AG09309 (cell line): ENCODE results near the gene LYZL2.
"Not testable (repeated sequence)": the region's sequence is repeated elsewhere in the genome, so short reads cannot be mapped to it uniquely, and the experiment has no call there.

Experiments used
- DNase-seq: peaks from one replicate; pipeline ENCODE4 v3.0.0-alpha.2; 2010; ENCODE audit warnings: low read depth
- H3K4me3 ChIP-seq: 2 replicates; pipeline ENCODE4 v1.5.1; 2011; ENCODE audit warnings: mild to moderate bottlenecking, low read depth, low read length, moderate library complexity; ENCODE audit not compliant: control insufficient read depth
- TF ChIP-seq, protein P1 (sequence below): IDR thresholded peaks from 2 replicates; pipeline ENCODE4 v1.5.1; 2011; ENCODE audit warnings: mild to moderate bottlenecking, low read depth, low read length, inconsistent platforms; ENCODE audit not compliant: insufficient read depth, control insufficient read depth; ENCODE audit errors: missing control alignments

Gene LYZL2

DNA sequence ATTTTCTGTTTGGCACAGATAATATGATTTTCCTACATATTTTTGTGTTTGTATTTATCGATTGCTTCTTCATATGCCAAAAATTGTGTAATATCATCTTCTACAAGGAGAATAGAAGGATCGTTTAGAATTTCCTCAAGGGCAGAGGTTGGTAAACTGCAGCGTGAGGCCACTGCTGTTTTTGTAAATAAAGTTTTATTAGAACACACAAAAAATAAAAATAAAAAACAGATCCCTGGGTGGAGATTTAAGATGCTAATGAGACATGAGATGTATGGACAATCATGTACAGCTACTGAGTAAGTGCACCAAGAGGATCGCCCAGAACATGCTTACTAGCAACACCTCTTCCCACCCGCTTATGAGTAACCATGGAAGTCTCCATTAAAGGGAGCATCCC, 9.6 kb downstream of the LYZL2 start:
- H3K4me3 ChIP-seq = no peak overlapping the region
- TF ChIP-seq, protein P1, sequence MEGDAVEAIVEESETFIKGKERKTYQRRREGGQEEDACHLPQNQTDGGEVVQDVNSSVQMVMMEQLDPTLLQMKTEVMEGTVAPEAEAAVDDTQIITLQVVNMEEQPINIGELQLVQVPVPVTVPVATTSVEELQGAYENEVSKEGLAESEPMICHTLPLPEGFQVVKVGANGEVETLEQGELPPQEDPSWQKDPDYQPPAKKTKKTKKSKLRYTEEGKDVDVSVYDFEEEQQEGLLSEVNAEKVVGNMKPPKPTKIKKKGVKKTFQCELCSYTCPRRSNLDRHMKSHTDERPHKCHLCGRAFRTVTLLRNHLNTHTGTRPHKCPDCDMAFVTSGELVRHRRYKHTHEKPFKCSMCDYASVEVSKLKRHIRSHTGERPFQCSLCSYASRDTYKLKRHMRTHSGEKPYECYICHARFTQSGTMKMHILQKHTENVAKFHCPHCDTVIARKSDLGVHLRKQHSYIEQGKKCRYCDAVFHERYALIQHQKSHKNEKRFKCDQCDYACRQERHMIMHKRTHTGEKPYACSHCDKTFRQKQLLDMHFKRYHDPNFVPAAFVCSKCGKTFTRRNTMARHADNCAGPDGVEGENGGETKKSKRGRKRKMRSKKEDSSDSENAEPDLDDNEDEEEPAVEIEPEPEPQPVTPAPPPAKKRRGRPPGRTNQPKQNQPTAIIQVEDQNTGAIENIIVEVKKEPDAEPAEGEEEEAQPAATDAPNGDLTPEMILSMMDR = no peak

DNA sequence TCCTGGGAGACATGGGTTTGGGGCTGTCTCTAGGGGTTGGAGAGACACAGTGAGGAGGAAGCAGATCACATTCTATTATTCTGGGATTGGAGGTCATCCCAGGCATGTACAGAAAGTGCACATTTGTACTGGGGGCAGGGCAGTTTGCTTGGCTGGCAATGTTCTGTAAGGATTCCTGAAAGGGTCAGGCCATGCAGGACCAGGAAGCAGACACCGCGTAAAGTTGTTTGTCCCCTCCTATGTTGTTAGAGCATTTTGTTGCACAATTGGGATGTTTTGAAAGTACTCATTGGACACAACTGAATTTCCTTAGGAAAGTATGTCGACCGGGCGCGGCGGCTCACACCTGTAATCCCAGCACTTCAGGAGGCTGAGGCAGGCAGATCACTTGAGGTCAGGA, 12.5 kb downstream of the LYZL2 start:
- H3K4me3 ChIP-seq = no peak overlapping the region
- TF ChIP-seq, protein P1 = no peak
- DNase-seq = no peak

More for the DNA sequence above, 9.6 kb downstream of the LYZL2 start:
- no peak for DNase-seq

DNA sequence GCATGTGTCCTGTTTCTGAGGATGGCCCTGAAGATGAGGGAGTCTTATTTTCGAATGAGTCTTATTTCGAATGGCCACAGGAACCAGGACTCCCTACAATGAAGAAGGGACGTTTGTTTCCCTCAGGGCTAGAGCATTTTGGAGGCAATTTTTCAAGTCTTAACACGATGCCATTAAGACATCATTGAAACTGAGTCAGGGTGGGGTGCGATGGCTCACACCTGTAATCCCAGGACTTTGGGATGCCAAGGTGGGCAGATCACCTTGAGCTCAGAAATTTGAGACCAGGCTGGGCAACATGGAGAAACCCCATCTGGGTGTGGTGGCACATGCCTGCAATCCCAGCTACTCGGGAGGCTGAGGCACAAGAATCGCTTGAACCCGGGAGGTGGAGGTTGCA, 18.5 kb downstream of the LYZL2 start:
- DNase-seq, H3K4me3 ChIP-seq: not testable (repeated sequence)

DNA sequence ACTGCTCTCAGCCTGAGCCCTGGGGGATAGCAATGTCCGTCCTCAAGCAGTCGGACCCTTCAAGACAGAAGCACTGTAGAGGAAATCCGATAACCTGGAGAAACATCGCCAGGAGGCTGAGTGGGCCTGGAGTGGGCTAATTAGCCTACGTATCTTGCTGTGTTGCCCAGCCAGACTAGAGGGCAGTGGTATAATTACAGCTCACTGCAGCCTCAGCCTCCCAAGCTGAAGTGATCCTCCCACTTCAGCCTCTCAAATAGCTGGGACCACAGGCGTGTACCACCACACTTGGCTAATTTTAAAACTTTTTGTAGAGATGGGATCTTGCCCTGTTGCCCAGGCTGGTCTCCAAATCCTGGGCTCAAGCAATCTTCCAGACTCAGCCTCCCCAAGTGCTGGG, 21.7 kb downstream of the LYZL2 start:
- TF ChIP-seq, protein P1 = no peak
- DNase-seq = no peak
- no peak overlapping the region for H3K4me3 ChIP-seq

DNA sequence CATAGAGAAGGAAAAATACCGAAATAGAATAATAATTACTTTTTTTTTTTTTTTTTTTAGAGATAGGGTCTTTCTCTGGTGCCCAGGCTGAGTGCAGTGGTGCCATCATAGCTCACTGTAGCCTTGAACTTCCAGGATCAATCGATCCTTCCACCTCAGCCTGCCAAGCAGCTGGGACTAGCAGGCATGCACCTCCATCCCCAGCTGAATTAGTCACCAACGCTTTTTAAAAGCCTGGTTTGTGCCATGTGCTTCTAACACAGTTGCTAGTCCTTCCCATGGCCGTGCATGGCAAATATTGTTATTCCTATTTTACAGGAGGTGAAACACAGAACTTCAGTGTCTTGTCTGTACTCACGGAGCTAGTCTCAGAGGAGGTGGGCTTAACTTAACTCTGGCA, 23.2 kb downstream of the LYZL2 start:
- no peak overlapping the region for H3K4me3 ChIP-seq
- DNase-seq = no peak
- TF ChIP-seq, protein P1 = no peak

DNA sequence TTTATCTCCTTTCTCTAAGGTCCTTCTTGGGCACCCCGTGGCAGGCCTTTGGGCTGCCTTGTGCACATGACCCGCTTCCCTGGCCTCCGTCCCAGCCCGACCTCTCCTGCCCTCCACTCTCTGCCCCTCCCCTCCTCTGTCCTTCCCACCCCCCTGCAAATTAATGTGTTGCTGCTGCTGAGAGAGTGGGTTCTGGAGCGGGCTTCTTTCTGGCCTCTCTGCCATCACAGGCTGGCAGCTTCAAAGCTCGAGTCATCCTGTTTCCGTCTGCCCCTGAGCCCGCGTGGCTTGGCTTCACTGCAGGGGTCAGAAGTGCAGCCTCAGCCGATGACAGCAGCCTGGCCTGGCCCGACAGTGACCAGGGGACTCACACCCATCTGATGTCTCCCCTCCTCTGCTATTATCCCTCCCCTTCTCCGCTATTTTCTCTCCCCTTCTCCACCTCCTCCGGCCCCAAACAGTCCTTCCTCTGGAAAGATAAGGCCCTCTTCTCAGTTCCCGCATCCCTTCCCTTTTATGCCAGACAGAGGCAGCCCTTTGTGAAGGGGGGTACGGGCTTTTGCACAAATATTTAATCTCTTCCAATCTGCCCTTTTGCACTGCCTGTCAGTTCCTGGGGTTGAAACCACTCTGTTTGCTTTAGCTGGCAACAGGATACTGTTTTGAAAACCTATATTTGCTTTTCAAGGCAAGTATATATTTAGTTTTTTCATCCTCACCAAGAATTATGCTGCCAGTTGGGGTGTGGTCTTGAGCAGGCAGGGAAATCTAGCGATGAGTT, 24.0 kb downstream of the LYZL2 start:
- H3K4me3 ChIP-seq, DNase-seq: not testable (repeated sequence)

DNA sequence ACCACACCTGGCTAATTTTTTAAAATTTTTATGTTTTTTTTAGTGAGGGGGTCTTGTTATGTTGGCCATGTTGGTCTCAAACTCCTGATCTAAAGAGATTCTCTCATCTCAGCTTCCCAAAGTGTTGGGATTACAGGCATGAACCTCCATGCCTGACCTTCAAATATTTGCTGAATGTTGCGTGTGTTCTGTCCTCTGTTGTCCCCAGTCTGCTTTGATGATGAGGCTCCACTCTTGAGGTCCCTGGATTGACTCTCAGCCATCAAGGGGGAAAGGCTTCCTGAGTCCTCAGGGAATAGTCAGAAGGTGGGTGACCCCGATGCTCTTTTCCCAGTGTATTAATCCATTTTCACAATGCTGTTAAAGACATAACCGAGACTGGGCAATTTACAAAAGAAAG, 26.0 kb downstream of the LYZL2 start:
- TF ChIP-seq, protein P1 = no peak
- no peak overlapping the region for H3K4me3 ChIP-seq
- no peak for DNase-seq

DNA sequence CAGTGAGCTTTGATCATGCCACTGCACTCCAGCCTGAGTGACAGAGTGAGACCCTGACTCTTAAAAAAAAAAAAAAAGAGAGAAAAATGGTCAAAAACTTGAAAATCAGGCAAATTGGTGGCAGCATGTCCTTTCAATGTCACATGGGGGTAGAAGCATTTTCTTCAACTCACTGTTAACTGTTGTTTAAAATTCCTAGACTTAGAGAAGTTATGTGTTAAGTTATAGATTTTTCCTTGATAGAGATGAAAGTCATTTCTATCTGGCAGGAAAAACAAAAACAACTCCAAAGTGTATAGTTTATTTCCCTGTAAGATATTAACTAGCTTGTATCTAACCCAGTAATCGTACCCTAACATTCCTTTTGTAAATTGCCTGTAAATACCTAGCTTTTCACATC, 26.8 kb downstream of the LYZL2 start:
- no peak overlapping the region for H3K4me3 ChIP-seq
- TF ChIP-seq, protein P1 = no peak
- no peak for DNase-seq
